DOHH2 (cell line): ENCODE data around the gene SNX13.

Source experiments
- H3F3A ChIP-seq: fragments of 200-600 bp; sonication (generic), shearing (Covaris generic); 2 replicates; pipeline ENCODE4 v1.6.0; 2016; ENCODE audit warnings: antibody characterized with exemption, mild to moderate bottlenecking; ENCODE audit not compliant: control insufficient read depth, insufficient read depth
- H3K27ac ChIP-seq: fragments of 200-600 bp; sonication (generic); 2 replicates; pipeline ENCODE4 v1.5.1; 2014; ENCODE audit warnings: low read depth, mild to moderate bottlenecking, low read length, moderate library complexity
- H3K27me3 ChIP-seq: fragments of 200-600 bp; sonication (generic); 2 replicates; pipeline ENCODE4 v1.6.1; 2014; ENCODE audit warnings: mild to moderate bottlenecking, low read length, mixed read lengths; ENCODE audit not compliant: control insufficient read depth
- H3K36me3 ChIP-seq: fragments of 200-600 bp; sonication (generic); 2 replicates; pipeline ENCODE4 v1.6.1; 2014; ENCODE audit warnings: mild to moderate bottlenecking, low read length, moderate library complexity, mixed read lengths; ENCODE audit not compliant: control insufficient read depth
- H3K4me1 ChIP-seq: fragments of 200-600 bp; sonication (generic); 2 replicates; pipeline ENCODE4 v1.6.1; 2014; ENCODE audit warnings: mild to moderate bottlenecking, low read length, mixed read lengths; ENCODE audit not compliant: control insufficient read depth
- H3K4me2 ChIP-seq: fragments of 200-600 bp; sonication (generic); 2 replicates; pipeline ENCODE4 v1.6.0; 2014; ENCODE audit warnings: mild to moderate bottlenecking, low read length, moderate library complexity
- H3K4me3 ChIP-seq: fragments of 200-600 bp; sonication (generic); 2 replicates; pipeline ENCODE4 v1.5.1; 2014; ENCODE audit warnings: mild to moderate bottlenecking, low read length, mixed read lengths
- H3K79me2 ChIP-seq: fragments of 200-600 bp; sonication (generic); 2 replicates; pipeline ENCODE4 v1.6.1; 2014; ENCODE audit warnings: mild to moderate bottlenecking, low read length, mixed read lengths; ENCODE audit not compliant: control insufficient read depth
- H3K9me2 ChIP-seq: fragments of 200-600 bp; sonication (generic); replicated peaks from 2 replicates; pipeline ENCODE4 v1.6.1; 2014; ENCODE audit warnings: mild to moderate bottlenecking, low read length, mixed read lengths; ENCODE audit not compliant: control insufficient read depth
- H3K9me3 ChIP-seq: fragments of 200-600 bp; sonication (generic); 2 replicates; pipeline ENCODE4 v1.6.1; 2014; ENCODE audit warnings: antibody characterized with exemption, low read length, mixed read lengths; ENCODE audit not compliant: control insufficient read depth, insufficient read depth
- H4K20me1 ChIP-seq: fragments of 200-600 bp; sonication (generic); 2 replicates; pipeline ENCODE4 v1.6.0; 2014; ENCODE audit warnings: low read depth, mild to moderate bottlenecking, antibody characterized with exemption, low read length, moderate library complexity; ENCODE audit not compliant: control insufficient read depth, insufficient read depth
- EZH2phosphoT487 ChIP-seq: fragments of 200-600 bp; sonication (generic); IDR thresholded peaks from 2 replicates; pipeline ENCODE4 v1.6.1; 2017; ENCODE audit warnings: borderline replicate concordance, mild to moderate bottlenecking, antibody characterized with exemption, low read length, moderate library complexity, mixed read lengths
- TF ChIP-seq, protein P1 (sequence below): fragments of 200-600 bp; sonication (generic); IDR thresholded peaks from one replicate; pipeline ENCODE4 v1.5.1; 2014; ENCODE audit warnings: antibody characterized with exemption, mild to moderate bottlenecking, low read depth, low read length; ENCODE audit not compliant: poor library complexity, severe bottlenecking

Gene SNX13

DNA sequence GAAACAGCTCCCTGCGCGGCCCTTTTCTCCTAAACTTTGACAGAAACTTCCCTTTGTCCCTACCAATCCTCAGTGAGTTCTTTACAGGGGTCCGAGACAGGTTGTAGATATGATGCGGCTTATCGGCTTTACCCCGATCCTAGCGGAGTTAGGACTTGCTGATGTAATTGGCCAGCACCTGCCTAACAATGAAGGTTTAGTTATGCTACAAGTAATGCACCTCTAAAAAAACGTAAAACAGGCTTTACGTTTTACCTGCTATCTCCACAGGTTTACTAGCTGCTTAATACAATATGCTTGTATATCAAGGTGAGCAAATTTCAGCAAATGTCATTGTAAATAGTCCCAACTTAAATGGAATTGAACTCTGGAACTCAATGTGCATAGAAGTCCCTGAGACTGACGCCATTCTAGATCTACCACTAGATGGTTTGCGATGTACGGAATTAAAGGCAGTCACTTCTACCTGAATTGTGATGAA, 697 bp upstream of the SNX13 start:
- no peak for TF ChIP-seq EZH2phosphoT487
- TF ChIP-seq, protein P1, sequence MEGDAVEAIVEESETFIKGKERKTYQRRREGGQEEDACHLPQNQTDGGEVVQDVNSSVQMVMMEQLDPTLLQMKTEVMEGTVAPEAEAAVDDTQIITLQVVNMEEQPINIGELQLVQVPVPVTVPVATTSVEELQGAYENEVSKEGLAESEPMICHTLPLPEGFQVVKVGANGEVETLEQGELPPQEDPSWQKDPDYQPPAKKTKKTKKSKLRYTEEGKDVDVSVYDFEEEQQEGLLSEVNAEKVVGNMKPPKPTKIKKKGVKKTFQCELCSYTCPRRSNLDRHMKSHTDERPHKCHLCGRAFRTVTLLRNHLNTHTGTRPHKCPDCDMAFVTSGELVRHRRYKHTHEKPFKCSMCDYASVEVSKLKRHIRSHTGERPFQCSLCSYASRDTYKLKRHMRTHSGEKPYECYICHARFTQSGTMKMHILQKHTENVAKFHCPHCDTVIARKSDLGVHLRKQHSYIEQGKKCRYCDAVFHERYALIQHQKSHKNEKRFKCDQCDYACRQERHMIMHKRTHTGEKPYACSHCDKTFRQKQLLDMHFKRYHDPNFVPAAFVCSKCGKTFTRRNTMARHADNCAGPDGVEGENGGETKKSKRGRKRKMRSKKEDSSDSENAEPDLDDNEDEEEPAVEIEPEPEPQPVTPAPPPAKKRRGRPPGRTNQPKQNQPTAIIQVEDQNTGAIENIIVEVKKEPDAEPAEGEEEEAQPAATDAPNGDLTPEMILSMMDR = peak; percentile 3
- H3K36me3 ChIP-seq = peaks cover 12% of the 10 kb centered on the region; the same call in 1 of the 2 replicates
- peaks cover 58% of the 10 kb centered on the region for H3K79me2 ChIP-seq
- no peaks in the 10 kb centered on the region for H3K9me2 ChIP-seq
- H3F3A ChIP-seq = peaks cover 7% of the 10 kb centered on the region
- no peaks in the 10 kb centered on the region for H3K9me3 ChIP-seq
- peak overlapping the region; percentile 80 for H3K4me2 ChIP-seq
- H3K4me3 ChIP-seq = peak overlapping the region; percentile 86
- H3K27me3 ChIP-seq = no peaks in the 10 kb centered on the region
- no peaks in the 10 kb centered on the region for H4K20me1 ChIP-seq
- H3K4me1 ChIP-seq = peaks cover 41% of the 10 kb centered on the region
- H3K27ac ChIP-seq = peak overlapping the region; percentile 71

DNA sequence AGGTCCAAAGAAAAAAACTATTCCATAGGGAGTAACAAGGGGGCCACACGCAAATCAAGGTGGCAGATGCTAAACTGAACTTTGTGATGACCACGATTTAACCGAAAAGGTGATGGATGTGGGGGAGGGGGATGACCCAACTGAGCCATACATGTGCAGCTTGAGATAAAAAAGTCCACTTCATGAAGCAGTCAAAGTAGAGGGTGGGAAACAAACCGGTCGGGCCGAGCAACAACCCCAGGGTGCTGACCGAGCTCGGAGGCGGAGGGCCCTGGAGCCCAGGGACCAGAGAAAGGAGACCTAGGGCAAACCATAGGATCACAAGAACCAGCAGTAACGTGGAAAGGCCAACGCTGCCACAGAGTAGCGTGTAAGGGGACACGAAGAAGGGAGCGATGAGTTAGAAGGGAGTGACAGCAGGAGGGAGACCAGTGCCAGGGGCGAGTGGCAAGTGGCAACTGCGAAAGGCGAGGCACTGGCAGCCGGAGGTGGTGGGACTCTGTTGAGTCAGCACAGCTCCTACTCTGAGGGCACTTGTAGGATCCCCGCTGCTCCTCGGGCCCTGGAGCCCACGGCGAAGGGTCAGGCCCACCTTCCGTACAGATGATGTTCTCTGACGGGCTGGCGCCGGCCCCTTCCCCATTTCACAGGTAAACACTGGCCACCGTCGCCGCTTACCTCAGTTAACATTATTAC, 540 bp downstream of the SNX13 start:
- peaks cover 19% of the 10 kb centered on the region; the same call in 1 of the 2 replicates for H3K36me3 ChIP-seq
- H3K9me3 ChIP-seq = no peaks in the 10 kb centered on the region
- H3F3A ChIP-seq = peaks cover 19% of the 10 kb centered on the region
- H3K79me2 ChIP-seq = peaks cover 71% of the 10 kb centered on the region
- peak overlapping the region; percentile 86 for H3K4me3 ChIP-seq
- no peaks in the 10 kb centered on the region for H3K27me3 ChIP-seq
- H3K9me2 ChIP-seq = no peaks in the 10 kb centered on the region
- peak overlapping the region; percentile 80 for H3K4me2 ChIP-seq
- peak overlapping the region; percentile 71 for H3K27ac ChIP-seq
- H3K4me1 ChIP-seq = peaks cover 49% of the 10 kb centered on the region
- TF ChIP-seq, protein P1 = no peak
- no peak for TF ChIP-seq EZH2phosphoT487
- H4K20me1 ChIP-seq = no peaks in the 10 kb centered on the region

DNA sequence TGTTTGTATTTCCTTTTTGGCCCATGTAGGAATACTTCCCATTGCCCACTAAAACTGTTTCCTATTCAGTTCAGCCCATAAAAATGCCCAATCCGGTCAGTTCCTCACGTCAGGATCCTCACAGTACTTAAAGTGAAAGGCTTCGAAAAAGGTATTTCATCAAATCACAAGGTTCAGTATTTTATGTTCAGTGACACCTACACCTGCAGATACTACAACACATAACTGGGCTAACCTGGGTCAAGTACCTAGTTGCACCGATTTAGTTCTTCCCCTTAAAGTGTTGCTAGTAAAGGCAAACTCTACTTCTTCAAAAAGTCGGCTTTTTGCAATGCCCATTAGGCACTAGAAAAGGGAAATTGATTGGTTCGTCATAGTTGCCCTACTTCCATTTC, 1.1 kb downstream of the SNX13 start:
- Histone ChIP-seq H3K4me1 (peaks cover 55% of the 10 kb centered on the region), H3K4me3 (peak overlapping the region; percentile 86), H3K9me3 (no peaks in the 10 kb centered on the region), H3K4me2 (peak overlapping the region; percentile 80), H3K9me2 (no peaks in the 10 kb centered on the region), H3F3A (peaks cover 25% of the 10 kb centered on the region), H3K27me3 (no peaks in the 10 kb centered on the region), H3K79me2 (peaks cover 76% of the 10 kb centered on the region), H4K20me1 (no peaks in the 10 kb centered on the region), H3K27ac (peak overlapping the region; percentile 71), H3K36me3 (peaks cover 19% of the 10 kb centered on the region; the same call in 1 of the 2 replicates)
- no peak for TF ChIP-seq EZH2phosphoT487
- TF ChIP-seq, protein P1 = no peak
